A673 (cell line): ENCODE data around the gene XPO6.

Experiments
- CTCF ChIP-seq: fragments of 300-800, 200-600 bp; sonication (generic); conservative IDR thresholded peaks from 2 replicates; pipeline ENCODE4 v1.5.1; 2017; ENCODE audit warnings: low read depth, mild to moderate bottlenecking, antibody characterized with exemption, low read length, moderate library complexity, mixed read lengths
- EZH2 ChIP-seq: fragments of 200-600 bp; sonication (generic); IDR thresholded peaks from 2 replicates; pipeline ENCODE4 v1.6.1; 2017; ENCODE audit warnings: borderline replicate concordance, low read depth, mild to moderate bottlenecking, mixed read lengths, antibody characterized with exemption, low read length; ENCODE audit not compliant: poor library complexity, severe bottlenecking

- TF ChIP-seq CTCF, result no peak
- TF ChIP-seq EZH2, result no peak
Observed at GRCh38 chr16:28217326-28217725, 5.6 kb upstream of the XPO6 start.
